Activated CD4-positive, alpha-beta T cell treated with anti-CD3 and anti-CD28 coated beads, Interleukin-2, amount 10 ng/mL, durations not matched to agents 24 days and 14 days (primary cell): ENCODE results near the gene DHRS12. TPM values are rescaled to one million over a fixed set of nuclear protein-coding genes. Genes with fewer than 3 reads are reported as not detected.
A peak's percentile ranks its signal among the peaks of the same experiment; 100 is the strongest.
"Not testable (repeated sequence)": the region's sequence is repeated elsewhere in the genome, so short reads cannot be mapped to it uniquely, and the experiment has no call there.

Experiments used
- DNase-seq: peaks from one replicate; pipeline ENCODE4 v3.0.0; 2022
- H3K27ac Mint-ChIP-seq: one replicate; pipeline ENCODE4 v1.8.0; 2022; ENCODE audit warnings: mild to moderate bottlenecking, mixed read lengths
- H3K27me3 Mint-ChIP-seq: one replicate; pipeline ENCODE4 v1.8.0; 2022; ENCODE audit warnings: mixed read lengths
- H3K36me3 Mint-ChIP-seq: one replicate; pipeline ENCODE4 v1.8.0; 2022; ENCODE audit warnings: low read depth, mild to moderate bottlenecking, mixed read lengths
- H3K4me1 Mint-ChIP-seq: one replicate; pipeline ENCODE4 v1.8.0; 2021; ENCODE audit warnings: mixed read lengths
- H3K4me3 Mint-ChIP-seq: one replicate; pipeline ENCODE4 v1.8.0; 2022; ENCODE audit warnings: mild to moderate bottlenecking, moderate library complexity, mixed read lengths
- H3K9me3 Mint-ChIP-seq: one replicate; pipeline ENCODE4 v1.8.0; 2021; ENCODE audit warnings: mixed read lengths
- intact Hi-C: fragments of 100-400 bp; cut with micrococcal nuclease; formaldehyde crosslinking; loops from one replicate; pipeline ENCODE4 v1.15.1; 2023
- total RNA-seq: library from RNA; stranded (reverse); gene quantifications from 2 replicates; pipeline ENCODE4 v1.2.3, GENCODE V29; 2022

Gene DHRS12
- total RNA-seq, 1 donor from 2014 or later, result 3.9 TPM

- Mint-ChIP-seq H3K27me3 (peaks cover 5% of the 10 kb centered on the region), H3K4me1 (peaks cover 29% of the 10 kb centered on the region), H3K36me3 (no peaks in the 10 kb centered on the region), H3K27ac (no peak overlapping the region), H3K9me3 (no peaks in the 10 kb centered on the region), H3K4me3 (no peak overlapping the region)
- no peak for DNase-seq
- intact Hi-C loops, result no loop called here
These were observed 30.7 kb upstream of the DHRS12 start for GRCh38 chr13:51834581-51835171.

- no peak for DNase-seq
- intact Hi-C loops, result no loop called here
These were observed 30.0 kb upstream of the DHRS12 start for GRCh38 chr13:51833980-51834379.

GRCh38 chr13:51832471-51833152 is 28.6 kb upstream of the DHRS12 start:
- peaks cover 8% of the 10 kb centered on the region for H3K27me3 Mint-ChIP-seq
- no peaks in the 10 kb centered on the region for H3K9me3 Mint-ChIP-seq
- H3K4me3 Mint-ChIP-seq, result no peak overlapping the region
- intact Hi-C loops, result loop anchor here (1.0 kb wide), 1 partner anchor 17 kb away; no protein-coding TSS in a partner anchor
- H3K27ac Mint-ChIP-seq, result no peak overlapping the region
- H3K36me3 Mint-ChIP-seq, result no peaks in the 10 kb centered on the region
- H3K4me1 Mint-ChIP-seq, result peaks cover 21% of the 10 kb centered on the region
- DNase-seq, result peak; percentile 85

More at GRCh38 chr13:51833980-51834379, 30.0 kb upstream of the DHRS12 start:
- Mint-ChIP-seq H3K9me3 (no peaks in the 10 kb centered on the region), H3K36me3 (no peaks in the 10 kb centered on the region), H3K4me3 (no peak overlapping the region), H3K4me1 (peaks cover 29% of the 10 kb centered on the region), H3K27ac (no peak overlapping the region), H3K27me3 (peaks cover 5% of the 10 kb centered on the region)

GRCh38 chr13:51831519-51831918 is 27.6 kb upstream of the DHRS12 start:
- Mint-ChIP-seq H3K27ac (no peak overlapping the region), H3K4me3 (no peak overlapping the region), H3K9me3 (no peaks in the 10 kb centered on the region), H3K4me1 (peaks cover 21% of the 10 kb centered on the region), H3K36me3 (no peaks in the 10 kb centered on the region), H3K27me3 (peaks cover 8% of the 10 kb centered on the region)
- intact Hi-C loops, result no loop called here
- no peak for DNase-seq

- Mint-ChIP-seq H3K4me1 (peaks cover 38% of the 10 kb centered on the region), H3K4me3 (no peak overlapping the region), H3K36me3 (no peaks in the 10 kb centered on the region), H3K27me3 (peaks cover 8% of the 10 kb centered on the region), H3K27ac (no peak overlapping the region), H3K9me3 (no peaks in the 10 kb centered on the region)
- no peak for DNase-seq
- intact Hi-C loops, result loop anchor here (10.0 kb wide), 1 partner anchor 625 kb away; the partner anchor contains the start of genes CKAP2 and VPS36
These were observed 25.6 kb upstream of the DHRS12 start for GRCh38 chr13:51829568-51829899.

- Mint-ChIP-seq H3K4me1 (peaks cover 41% of the 10 kb centered on the region), H3K4me3 (no peak overlapping the region), H3K27me3 (peaks cover 7% of the 10 kb centered on the region), H3K9me3 (no peaks in the 10 kb centered on the region), H3K27ac (no peak overlapping the region), H3K36me3 (no peaks in the 10 kb centered on the region)
- intact Hi-C loops, result loop anchor here (10.0 kb wide), 1 partner anchor 626 kb away; the partner anchor contains the start of genes CKAP2 and VPS36
- no peak for DNase-seq
These were observed 25.0 kb upstream of the DHRS12 start for GRCh38 chr13:51828730-51829567.

GRCh38 chr13:51827254-51827653 is 23.3 kb upstream of the DHRS12 start:
- Mint-ChIP-seq H3K27ac (no peak overlapping the region), H3K4me3 (peak overlapping the region; percentile 13), H3K9me3 (no peaks in the 10 kb centered on the region), H3K4me1 (peaks cover 49% of the 10 kb centered on the region), H3K36me3 (no peaks in the 10 kb centered on the region), H3K27me3 (peaks cover 3% of the 10 kb centered on the region)
- intact Hi-C loops, result loop anchor here (10.0 kb wide), 1 partner anchor 628 kb away; the partner anchor contains the start of genes CKAP2 and VPS36
- DNase-seq, result no peak

- Mint-ChIP-seq H3K27ac (no peak overlapping the region), H3K27me3 (peaks cover 3% of the 10 kb centered on the region), H3K4me1 (peaks cover 53% of the 10 kb centered on the region), H3K9me3 (no peaks in the 10 kb centered on the region), H3K36me3 (no peaks in the 10 kb centered on the region), H3K4me3 (peak overlapping the region; percentile 18)
- intact Hi-C loops, result loop anchor here (10.0 kb wide), 1 partner anchor 628 kb away; the partner anchor contains the start of genes CKAP2 and VPS36
- no peak for DNase-seq
These were observed 22.6 kb upstream of the DHRS12 start for GRCh38 chr13:51826606-51827005.

GRCh38 chr13:51825681-51826254 is 21.8 kb upstream of the DHRS12 start:
- DNase-seq, result no peak
- intact Hi-C loops, result loop anchor here (1.0 to 10.0 kb wide), 3 partner anchors 21 to 629 kb away; partner anchors contain the start of genes CKAP2, DHRS12, INTS6 and VPS36
- H3K4me1 Mint-ChIP-seq, result peaks cover 59% of the 10 kb centered on the region
- H3K36me3 Mint-ChIP-seq, result no peaks in the 10 kb centered on the region
- no peaks in the 10 kb centered on the region for H3K9me3 Mint-ChIP-seq
- H3K27ac Mint-ChIP-seq, result peak overlapping the region; percentile 84
- H3K4me3 Mint-ChIP-seq, result peak overlapping the region; percentile 73
- H3K27me3 Mint-ChIP-seq, result peaks cover 3% of the 10 kb centered on the region

- H3K4me3 Mint-ChIP-seq, result peak overlapping the region; percentile 73
- intact Hi-C loops, result loop anchor here (1.0 to 10.0 kb wide), 3 partner anchors 21 to 630 kb away; partner anchors contain the start of genes CKAP2, DHRS12, INTS6 and VPS36
- DNase-seq, result peak; percentile 79
- no peaks in the 10 kb centered on the region for H3K36me3 Mint-ChIP-seq
- H3K4me1 Mint-ChIP-seq, result peaks cover 64% of the 10 kb centered on the region
- H3K27me3 Mint-ChIP-seq, result peaks cover 3% of the 10 kb centered on the region
- no peaks in the 10 kb centered on the region for H3K9me3 Mint-ChIP-seq
- peak overlapping the region; percentile 84 for H3K27ac Mint-ChIP-seq
These were observed 21.2 kb upstream of the DHRS12 start for GRCh38 chr13:51825165-51825592.

- Mint-ChIP-seq H3K27ac (peak overlapping the region; percentile 84), H3K4me1 (peaks cover 66% of the 10 kb centered on the region), H3K4me3 (peak overlapping the region; percentile 73)
- intact Hi-C loops, result loop anchor here (1.0 to 10.0 kb wide), 4 partner anchors 20 to 630 kb away; partner anchors contain the start of genes CKAP2, DHRS12, INTS6 and VPS36
- not testable (repeated sequence) for H3K9me3 Mint-ChIP-seq, H3K27me3 Mint-ChIP-seq, H3K36me3 Mint-ChIP-seq, DNase-seq
These were observed 20.7 kb upstream of the DHRS12 start for GRCh38 chr13:51824712-51825111.

- Mint-ChIP-seq H3K9me3 (no peaks in the 10 kb centered on the region), H3K36me3 (no peaks in the 10 kb centered on the region), H3K27me3 (peaks cover 3% of the 10 kb centered on the region), H3K27ac (no peak overlapping the region), H3K4me1 (peaks cover 74% of the 10 kb centered on the region), H3K4me3 (peak overlapping the region; percentile 73)
- DNase-seq, result no peak
- intact Hi-C loops, result loop anchor here (5.0 to 10.0 kb wide), 2 partner anchors 368 to 631 kb away; partner anchors contain the start of genes CKAP2 and VPS36
These were observed 19.9 kb upstream of the DHRS12 start for GRCh38 chr13:51823863-51824262.

GRCh38 chr13:51823359-51823758 is 19.4 kb upstream of the DHRS12 start:
- Mint-ChIP-seq H3K4me3 (peak overlapping the region; percentile 7), H3K9me3 (no peaks in the 10 kb centered on the region)

More at GRCh38 chr13:51823359-51823758, 19.4 kb upstream of the DHRS12 start:
- no peak for DNase-seq
- Mint-ChIP-seq H3K27me3 (peaks cover 3% of the 10 kb centered on the region), H3K36me3 (no peaks in the 10 kb centered on the region), H3K4me1 (peaks cover 79% of the 10 kb centered on the region), H3K27ac (no peak overlapping the region)
- intact Hi-C loops, result loop anchor here (5.0 to 10.0 kb wide), 2 partner anchors 369 to 631 kb away; partner anchors contain the start of genes CKAP2 and VPS36
